Measurements from ENCODE around the gene PIM3. TPM values are rescaled to one million over a fixed set of nuclear protein-coding genes. Genes with fewer than 3 reads are reported as not detected.

Gene PIM3
- polyA plus RNA-seq, 4 donors: 14.5 to 26.4 (median 22.3) TPM

Other genes starting within 250 kb of the PIM3 start
- 10 to 100 TPM; 29.2 to 49.0 (median 40.4) TPM for gene BRD1, start 132.9 kb upstream of the PIM3 start, polyA plus RNA-seq (ENCODE audit: insufficient read length in 4 of 4)
- 10 to 100 TPM; 15.9 to 19.1 (median 17.1) TPM for gene ZBED4, start 106.9 kb upstream of the PIM3 start, polyA plus RNA-seq (ENCODE audit: insufficient read length in 4 of 4)
- 10 to 100 TPM; 23.0 to 43.3 (median 37.2) TPM for gene ALG12, start 42.3 kb upstream of the PIM3 start, polyA plus RNA-seq (ENCODE audit: insufficient read length in 4 of 4)
- 10 to 100 TPM; 23.2 to 39.9 (median 31.0) TPM for gene CRELD2, start 42.1 kb upstream of the PIM3 start, polyA plus RNA-seq (ENCODE audit: insufficient read length in 4 of 4)
- gene IL17REL, start 52.0 kb downstream of the PIM3 start, polyA plus RNA-seq (ENCODE audit: insufficient read length in 4 of 4): under 1 TPM in 1 of 4 donors, not detected in 3; 0.06 TPM
- not detected for gene TTLL8, start 97.5 kb downstream of the PIM3 start, polyA plus RNA-seq (ENCODE audit: insufficient read length in 4 of 4)
- 1 to 10 TPM in 3 of 4 donors, under 1 TPM in 1; 0.78 to 1.6 (median 1.2) TPM for gene MLC1, start 124.7 kb downstream of the PIM3 start, polyA plus RNA-seq (ENCODE audit: insufficient read length in 4 of 4)
- gene MOV10L1, start 129.2 kb downstream of the PIM3 start, polyA plus RNA-seq (ENCODE audit: insufficient read length in 4 of 4): 1 to 10 TPM in 2 of 4 donors, under 1 TPM in 2; 0.37 to 1.2 (median 0.86) TPM
- gene PANX2, start 210.0 kb downstream of the PIM3 start, polyA plus RNA-seq (ENCODE audit: insufficient read length in 4 of 4): 1 to 10 TPM in 3 of 4 donors, under 1 TPM in 1; 0.99 to 2.4 (median 1.6) TPM
- 10 to 100 TPM; 16.8 to 34.6 (median 28.6) TPM for gene TRABD, start 225.1 kb downstream of the PIM3 start, polyA plus RNA-seq (ENCODE audit: insufficient read length in 4 of 4)
- 10 to 100 TPM; 16.3 to 33.8 (median 26.2) TPM for gene SELENOO, start 240.2 kb downstream of the PIM3 start, polyA plus RNA-seq (ENCODE audit: insufficient read length in 4 of 4)